ENCODE data around the gene NCKAP5.

NCKAP5 gene

DNA sequence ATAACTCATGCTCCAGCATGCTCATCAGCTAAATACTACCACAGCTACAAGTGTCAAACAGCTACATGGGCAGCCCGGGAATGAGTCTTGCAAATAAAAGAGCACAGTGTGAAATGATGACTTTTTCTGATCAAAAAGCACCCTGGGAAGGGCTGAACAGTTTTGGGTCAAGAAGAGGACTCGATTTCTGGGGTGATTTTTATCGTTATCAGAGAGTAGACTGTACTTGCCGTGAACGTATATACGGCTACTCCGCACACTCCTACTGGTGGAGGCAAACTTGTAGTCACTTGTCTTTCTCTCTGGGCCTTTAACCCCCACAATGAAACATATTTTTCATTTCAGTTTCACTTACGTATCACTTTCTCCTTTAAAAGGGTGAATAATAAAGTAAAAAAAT is 54.4 kb downstream of the NCKAP5 start:
- Histone ChIP-seq H3K27ac (ENCODE audit: insufficient read depth, low read depth, low read length, poor library complexity, severe bottlenecking) (no peak overlapping the region), H3K4me3 (ENCODE audit: insufficient read depth, low read depth, low read length) (no peak overlapping the region), H3K27me3 (ENCODE audit: control insufficient read depth, insufficient read depth, low read length, poor library complexity, severe bottlenecking) (no peaks in the 10 kb centered on the region), H3K36me3 (ENCODE audit: control insufficient read depth, insufficient read depth, low read length) (no peaks in the 10 kb centered on the region), H3K4me1 (ENCODE audit: control insufficient read depth, insufficient read depth, low read length) (no peaks in the 10 kb centered on the region), H3K9me3 (ENCODE audit: control insufficient read depth, low read length) (no peaks in the 10 kb centered on the region)
- WGBS, 2 experiments = 92 to 95% methylated on average over 7 to 8 of the region's 8 CpGs

- Histone ChIP-seq H3K9me3 (ENCODE audit: control insufficient read depth, low read length) (no peaks in the 10 kb centered on the region), H3K36me3 (ENCODE audit: control insufficient read depth, insufficient read depth, low read length) (no peaks in the 10 kb centered on the region), H3K4me3 (ENCODE audit: insufficient read depth, low read depth, low read length) (no peak overlapping the region), H3K27me3 (ENCODE audit: control insufficient read depth, insufficient read depth, low read length, poor library complexity, severe bottlenecking) (no peaks in the 10 kb centered on the region), H3K27ac (ENCODE audit: insufficient read depth, low read depth, low read length, poor library complexity, severe bottlenecking) (no peak overlapping the region), H3K4me1 (ENCODE audit: control insufficient read depth, insufficient read depth, low read length) (no peaks in the 10 kb centered on the region)
- 97 to 100% methylated on average over 3 to 4 of the region's 4 CpGs for WGBS, 2 experiments
Measured at GRCh38 chr2:133512121-133512520, 56.1 kb downstream of the NCKAP5 start.

- WGBS, 2 experiments = 47 to 54% methylated on average over 1 of the region's 1 CpG
- Histone ChIP-seq H3K36me3 (ENCODE audit: control insufficient read depth, insufficient read depth, low read length) (no peaks in the 10 kb centered on the region), H3K4me1 (ENCODE audit: control insufficient read depth, insufficient read depth, low read length) (no peaks in the 10 kb centered on the region), H3K27me3 (ENCODE audit: control insufficient read depth, insufficient read depth, low read length, poor library complexity, severe bottlenecking) (no peaks in the 10 kb centered on the region), H3K4me3 (ENCODE audit: insufficient read depth, low read depth, low read length) (no peak overlapping the region), H3K27ac (ENCODE audit: insufficient read depth, low read depth, low read length, poor library complexity, severe bottlenecking) (no peak overlapping the region), H3K9me3 (ENCODE audit: control insufficient read depth, low read length) (no peaks in the 10 kb centered on the region)
Measured at GRCh38 chr2:133511679-133512078, 56.6 kb downstream of the NCKAP5 start.

GRCh38 chr2:133509777-133510176 is 58.5 kb downstream of the NCKAP5 start:
- 95% methylated on average over 6 of the region's 6 CpGs for WGBS, 2 experiments
- Histone ChIP-seq H3K27me3 (ENCODE audit: control insufficient read depth, insufficient read depth, low read length, poor library complexity, severe bottlenecking) (no peaks in the 10 kb centered on the region), H3K36me3 (ENCODE audit: control insufficient read depth, insufficient read depth, low read length) (no peaks in the 10 kb centered on the region), H3K9me3 (ENCODE audit: control insufficient read depth, low read length) (no peaks in the 10 kb centered on the region), H3K27ac (ENCODE audit: insufficient read depth, low read depth, low read length, poor library complexity, severe bottlenecking) (no peak overlapping the region), H3K4me3 (ENCODE audit: insufficient read depth, low read depth, low read length) (no peak overlapping the region), H3K4me1 (ENCODE audit: control insufficient read depth, insufficient read depth, low read length) (no peaks in the 10 kb centered on the region)

DNA sequence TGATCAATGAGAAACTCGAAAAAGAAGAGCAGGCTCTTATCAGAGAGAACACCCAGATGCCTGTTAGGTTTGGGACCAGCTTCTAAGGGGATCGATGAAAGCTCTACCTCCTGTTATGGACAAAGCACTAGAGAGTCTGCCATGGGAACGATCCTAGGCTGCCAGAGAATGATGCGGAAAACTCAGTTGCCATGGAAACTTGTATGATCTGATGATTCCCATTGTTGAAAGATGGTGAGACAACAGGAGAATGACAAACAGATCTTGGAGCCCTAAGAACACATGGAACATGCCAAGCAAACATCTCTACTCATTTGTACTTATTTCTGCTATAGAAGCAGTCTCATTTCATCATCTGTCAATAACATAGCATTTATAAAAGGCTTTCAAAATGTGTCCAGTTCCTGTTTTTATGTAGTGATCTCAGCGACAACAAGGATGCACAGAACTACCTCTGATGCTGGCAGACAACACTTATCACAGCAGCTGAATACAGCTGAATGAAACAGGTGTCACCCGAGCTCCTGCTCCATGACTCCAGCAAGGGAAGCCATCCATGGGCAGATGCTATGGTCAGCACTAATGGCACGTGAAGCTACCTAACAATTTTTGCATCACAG is 59.6 kb downstream of the NCKAP5 start:
- no peaks in the 10 kb centered on the region for H3K36me3 ChIP-seq (ENCODE audit: control insufficient read depth, insufficient read depth, low read length)
- H3K4me1 ChIP-seq (ENCODE audit: control insufficient read depth, insufficient read depth, low read length) = no peaks in the 10 kb centered on the region
- no peaks in the 10 kb centered on the region for H3K27me3 ChIP-seq (ENCODE audit: control insufficient read depth, insufficient read depth, low read length, poor library complexity, severe bottlenecking)
- no peak overlapping the region for H3K27ac ChIP-seq (ENCODE audit: insufficient read depth, low read depth, low read length, poor library complexity, severe bottlenecking)
- H3K4me3 ChIP-seq (ENCODE audit: insufficient read depth, low read depth, low read length) = no peak overlapping the region
- 90 to 93% methylated on average over 7 of the region's 7 CpGs for WGBS, 2 experiments
- no peaks in the 10 kb centered on the region for H3K9me3 ChIP-seq (ENCODE audit: control insufficient read depth, low read length)

GRCh38 chr2:133506996-133507395 is 61.3 kb downstream of the NCKAP5 start:
- Histone ChIP-seq H3K9me3 (ENCODE audit: control insufficient read depth, low read length) (no peaks in the 10 kb centered on the region), H3K4me3 (ENCODE audit: insufficient read depth, low read depth, low read length) (no peak overlapping the region), H3K36me3 (ENCODE audit: control insufficient read depth, insufficient read depth, low read length) (no peaks in the 10 kb centered on the region), H3K27me3 (ENCODE audit: control insufficient read depth, insufficient read depth, low read length, poor library complexity, severe bottlenecking) (no peaks in the 10 kb centered on the region), H3K27ac (ENCODE audit: insufficient read depth, low read depth, low read length, poor library complexity, severe bottlenecking) (no peak overlapping the region), H3K4me1 (ENCODE audit: control insufficient read depth, insufficient read depth, low read length) (no peaks in the 10 kb centered on the region)
- 92% methylated on average over 6 of the region's 6 CpGs for WGBS, 2 experiments

- no peak overlapping the region for H3K27ac ChIP-seq (ENCODE audit: insufficient read depth, low read depth, low read length, poor library complexity, severe bottlenecking)
- WGBS, 2 experiments = 90 to 92% methylated on average over 4 of the region's 4 CpGs
Measured at GRCh38 chr2:133504566-133505505, 63.4 kb downstream of the NCKAP5 start.

GRCh38 chr2:133503927-133504326 is 64.3 kb downstream of the NCKAP5 start:
- Histone ChIP-seq H3K4me3 (ENCODE audit: insufficient read depth, low read depth, low read length) (no peak overlapping the region), H3K4me1 (ENCODE audit: control insufficient read depth, insufficient read depth, low read length) (peaks cover 3% of the 10 kb centered on the region), H3K27me3 (ENCODE audit: control insufficient read depth, insufficient read depth, low read length, poor library complexity, severe bottlenecking) (no peaks in the 10 kb centered on the region), H3K36me3 (ENCODE audit: control insufficient read depth, insufficient read depth, low read length) (no peaks in the 10 kb centered on the region), H3K9me3 (ENCODE audit: control insufficient read depth, low read length) (no peaks in the 10 kb centered on the region), H3K27ac (ENCODE audit: insufficient read depth, low read depth, low read length, poor library complexity, severe bottlenecking) (no peak overlapping the region)
- 56 to 73% methylated on average over 1 of the region's 1 CpG for WGBS, 2 experiments

More at GRCh38 chr2:133504566-133505505, 63.4 kb downstream of the NCKAP5 start:
- H3K9me3 ChIP-seq (ENCODE audit: control insufficient read depth, low read length) = no peaks in the 10 kb centered on the region
- H3K4me3 ChIP-seq (ENCODE audit: insufficient read depth, low read depth, low read length) = no peak overlapping the region
- peaks cover 3% of the 10 kb centered on the region for H3K4me1 ChIP-seq (ENCODE audit: control insufficient read depth, insufficient read depth, low read length)
- no peaks in the 10 kb centered on the region for H3K36me3 ChIP-seq (ENCODE audit: control insufficient read depth, insufficient read depth, low read length)
- no peaks in the 10 kb centered on the region for H3K27me3 ChIP-seq (ENCODE audit: control insufficient read depth, insufficient read depth, low read length, poor library complexity, severe bottlenecking)

GRCh38 chr2:133503323-133503722 is 64.9 kb downstream of the NCKAP5 start:
- Histone ChIP-seq H3K9me3 (ENCODE audit: control insufficient read depth, low read length) (no peaks in the 10 kb centered on the region), H3K4me3 (ENCODE audit: insufficient read depth, low read depth, low read length) (no peak overlapping the region), H3K4me1 (ENCODE audit: control insufficient read depth, insufficient read depth, low read length) (peaks cover 3% of the 10 kb centered on the region), H3K27me3 (ENCODE audit: control insufficient read depth, insufficient read depth, low read length, poor library complexity, severe bottlenecking) (no peaks in the 10 kb centered on the region), H3K36me3 (ENCODE audit: control insufficient read depth, insufficient read depth, low read length) (no peaks in the 10 kb centered on the region), H3K27ac (ENCODE audit: insufficient read depth, low read depth, low read length, poor library complexity, severe bottlenecking) (no peak overlapping the region)
- 94 to 98% methylated on average over 1 of the region's 1 CpG for WGBS, 2 experiments

DNA sequence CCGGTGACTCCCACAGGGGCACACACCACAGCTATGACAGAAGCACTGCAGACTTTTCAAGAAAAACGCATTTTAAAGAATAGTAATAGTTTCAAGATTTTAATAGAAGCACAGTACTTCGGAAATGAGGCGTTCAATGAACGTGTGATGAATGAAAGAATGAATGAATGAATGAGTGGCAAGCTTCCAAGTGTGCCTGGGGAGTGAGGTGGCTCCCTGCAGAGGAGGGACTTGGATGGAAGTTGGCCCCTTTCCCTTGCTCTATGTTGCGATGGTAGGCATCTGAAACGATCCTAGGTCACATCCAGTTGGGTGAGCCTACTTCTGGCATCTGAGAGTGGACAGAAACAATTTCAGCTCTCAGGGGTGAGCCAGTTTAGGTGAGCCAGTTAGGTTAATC is 65.6 kb downstream of the NCKAP5 start:
- Histone ChIP-seq H3K36me3 (ENCODE audit: control insufficient read depth, insufficient read depth, low read length) (no peaks in the 10 kb centered on the region), H3K27ac (ENCODE audit: insufficient read depth, low read depth, low read length, poor library complexity, severe bottlenecking) (no peak overlapping the region), H3K9me3 (ENCODE audit: control insufficient read depth, low read length) (no peaks in the 10 kb centered on the region), H3K4me1 (ENCODE audit: control insufficient read depth, insufficient read depth, low read length) (peaks cover 6% of the 10 kb centered on the region), H3K27me3 (ENCODE audit: control insufficient read depth, insufficient read depth, low read length, poor library complexity, severe bottlenecking) (no peaks in the 10 kb centered on the region), H3K4me3 (ENCODE audit: insufficient read depth, low read depth, low read length) (no peak overlapping the region)
- WGBS, 2 experiments = 95 to 96% methylated on average over 7 of the region's 7 CpGs
